Measurements from ENCODE around the gene EMC8.

GRCh38 chr16:85749771-85750145, 49.6 kb downstream of the EMC8 start:
- TF ChIP-seq CTCF (conservative IDR thresholded peaks at IDR 0.05; ENCODE audit: low read length), result no peak
- TF ChIP-seq EZH2phosphoT487 (IDR thresholded peaks at IDR 0.05; ENCODE audit: borderline replicate concordance), result no peak
